D341Med (cell line): ENCODE measurements around the gene NECTIN2.
"Not testable (repeated sequence)": the region's sequence is repeated elsewhere in the genome, so short reads cannot be mapped to it uniquely, and the experiment has no call there.

Experiments used
- DNase-seq: peaks from one replicate; pipeline ENCODE4 v3.0.0; 2012; ENCODE audit warnings: low spot score

NECTIN2 gene

GRCh38 chr19:44817725-44818465, 28.2 kb upstream of the NECTIN2 start:
- no peak for DNase-seq

- DNase-seq, result no peak
These were observed 27.5 kb upstream of the NECTIN2 start for GRCh38 chr19:44818466-44819031.

- no peak for DNase-seq
These were observed 26.8 kb upstream of the NECTIN2 start for GRCh38 chr19:44819246-44819832.

DNA sequence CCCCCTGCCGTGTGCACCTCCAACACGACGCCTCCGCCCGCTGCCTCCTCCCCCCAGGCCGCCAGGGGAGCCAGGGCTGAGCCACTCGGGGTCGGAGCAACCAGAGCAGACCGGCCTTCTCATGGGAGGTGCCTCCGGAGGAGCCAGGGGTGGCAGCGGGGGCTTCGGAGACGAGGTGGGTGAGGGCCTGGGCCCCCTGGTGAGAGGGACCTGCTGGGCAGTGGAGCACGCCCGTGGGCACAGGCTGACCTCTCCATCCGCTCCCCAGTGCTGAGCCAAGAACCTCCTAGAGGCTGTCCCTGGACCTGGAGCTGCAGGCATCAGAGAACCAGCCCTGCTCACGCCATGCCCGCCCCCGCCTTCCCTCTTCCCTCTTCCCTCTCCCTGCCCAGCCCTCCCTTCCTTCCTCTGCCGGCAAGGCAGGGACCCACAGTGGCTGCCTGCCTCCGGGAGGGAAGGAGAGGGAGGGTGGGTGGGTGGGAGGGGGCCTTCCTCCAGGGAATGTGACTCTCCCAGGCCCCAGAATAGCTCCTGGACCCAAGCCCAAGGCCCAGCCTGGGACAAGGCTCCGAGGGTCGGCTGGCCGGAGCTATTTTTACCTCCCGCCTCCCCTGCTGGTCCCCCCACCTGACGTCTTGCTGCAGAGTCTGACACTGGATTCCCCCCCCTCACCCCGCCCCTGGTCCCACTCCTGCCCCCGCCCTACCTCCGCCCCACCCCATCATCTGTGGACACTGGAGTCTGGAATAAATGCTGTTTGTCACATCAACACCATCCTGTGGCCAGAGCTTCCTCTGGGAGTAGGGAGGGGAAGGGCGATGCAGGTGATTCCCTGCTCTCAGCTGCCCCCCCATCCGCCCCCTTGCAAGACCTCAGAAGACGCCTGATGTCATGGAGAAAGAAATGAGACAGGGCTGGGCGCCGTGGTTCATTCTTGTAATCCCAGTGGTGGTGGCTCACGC, 25.2 kb upstream of the NECTIN2 start:
- DNase-seq, result peak; percentile 37

GRCh38 chr19:44822177-44822576, 23.9 kb upstream of the NECTIN2 start:
- peak; percentile 74 for DNase-seq

GRCh38 chr19:44822670-44823372, 23.3 kb upstream of the NECTIN2 start:
- DNase-seq, result no peak

GRCh38 chr19:44823373-44823698, 22.8 kb upstream of the NECTIN2 start:
- no peak for DNase-seq

DNA sequence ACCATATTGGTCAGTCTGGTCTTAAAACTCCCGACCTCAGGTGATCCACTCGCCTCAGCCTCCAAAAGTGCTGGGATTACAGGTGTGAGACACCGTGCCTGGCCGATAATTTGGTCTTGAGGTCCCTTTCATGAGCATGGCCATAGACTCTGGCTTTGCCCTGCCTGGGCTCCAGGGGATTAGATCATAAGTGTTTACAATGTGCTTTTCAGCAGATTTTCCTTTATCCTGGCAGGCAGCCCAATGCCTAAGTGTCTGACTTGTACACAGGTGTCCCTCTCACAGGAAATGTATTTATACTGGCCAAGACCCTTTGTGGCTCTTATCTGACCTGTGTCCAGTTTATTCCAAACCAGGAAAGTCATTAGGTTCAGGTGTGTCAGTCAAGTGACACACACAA, 21.3 kb upstream of the NECTIN2 start:
- peak; percentile 50 for DNase-seq

GRCh38 chr19:44832875-44833274, 13.2 kb upstream of the NECTIN2 start:
- not testable (repeated sequence) for DNase-seq

DNA sequence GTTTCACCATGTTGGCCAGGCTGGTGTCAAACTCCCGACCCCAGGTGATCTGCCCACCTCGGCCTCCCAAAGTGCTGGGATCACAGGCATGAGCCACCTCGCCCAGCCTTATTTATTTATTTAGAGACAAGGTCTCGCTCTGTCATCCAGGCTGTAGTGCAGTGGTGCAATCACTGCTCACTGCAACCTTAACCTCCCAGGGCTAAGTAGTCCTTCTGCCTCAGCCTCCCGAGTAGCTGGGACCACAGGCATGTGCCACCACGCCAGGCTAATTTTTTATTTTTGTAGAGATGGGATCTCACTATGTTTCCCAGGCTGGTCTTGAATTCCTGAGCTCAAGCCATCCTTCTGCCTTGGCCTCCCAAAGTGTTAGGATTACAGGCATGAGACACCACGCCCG, 11.7 kb upstream of the NECTIN2 start:
- DNase-seq, result not testable (repeated sequence)

GRCh38 chr19:44839276-44839675, 6.8 kb upstream of the NECTIN2 start:
- no peak for DNase-seq

GRCh38 chr19:44840811-44841210, 5.3 kb upstream of the NECTIN2 start:
- no peak for DNase-seq

GRCh38 chr19:44841231-44841630, 4.9 kb upstream of the NECTIN2 start:
- DNase-seq, result no peak

DNA sequence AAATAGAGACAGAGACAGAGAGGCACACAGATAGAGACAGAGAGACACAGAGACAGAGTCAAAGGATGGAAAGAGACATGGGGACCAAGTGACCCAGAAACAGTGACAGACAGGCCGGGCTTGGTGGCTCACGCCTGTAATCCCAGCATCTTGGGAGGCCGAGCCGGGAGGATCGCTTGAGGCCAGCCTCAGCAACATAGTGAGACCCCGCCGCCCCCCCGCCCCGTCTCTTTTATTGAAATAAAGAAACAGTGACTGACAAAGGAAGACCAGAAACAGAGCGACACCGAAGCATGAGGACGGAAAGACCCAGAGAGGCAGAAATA, 848 bp upstream of the NECTIN2 start:
- DNase-seq, result no peak

DNA sequence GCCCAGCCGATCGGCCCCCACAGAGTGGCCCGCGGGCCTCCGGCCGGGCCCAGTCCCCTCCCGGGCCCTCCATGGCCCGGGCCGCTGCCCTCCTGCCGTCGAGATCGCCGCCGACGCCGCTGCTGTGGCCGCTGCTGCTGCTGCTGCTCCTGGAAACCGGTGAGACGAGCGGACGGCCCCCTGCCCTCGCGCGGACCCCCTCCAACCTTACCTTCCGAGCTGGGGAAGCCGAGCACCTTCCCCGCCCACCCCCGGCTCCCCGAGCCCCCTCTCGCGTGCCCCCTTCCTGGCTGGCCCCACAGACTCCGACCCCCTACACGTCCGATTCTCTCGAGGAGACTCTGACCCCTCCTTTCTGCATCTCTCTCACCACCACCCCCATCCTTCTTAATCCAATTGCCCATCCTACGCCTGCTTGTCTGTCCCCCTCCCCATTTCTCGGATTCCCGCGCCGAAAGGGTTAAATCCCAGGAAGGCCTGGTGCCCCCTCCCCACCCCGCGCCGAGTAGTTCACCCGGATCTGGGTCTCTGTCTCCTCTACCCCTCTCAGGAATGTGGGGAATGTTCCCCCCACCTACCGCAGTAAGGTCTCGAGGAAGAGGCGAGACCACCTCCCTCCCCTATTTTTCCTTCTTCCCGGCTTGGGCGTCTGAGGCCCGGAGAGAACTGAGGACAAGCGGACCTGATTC, 502 bp downstream of the NECTIN2 start:
- DNase-seq, result peak; percentile 35

DNA sequence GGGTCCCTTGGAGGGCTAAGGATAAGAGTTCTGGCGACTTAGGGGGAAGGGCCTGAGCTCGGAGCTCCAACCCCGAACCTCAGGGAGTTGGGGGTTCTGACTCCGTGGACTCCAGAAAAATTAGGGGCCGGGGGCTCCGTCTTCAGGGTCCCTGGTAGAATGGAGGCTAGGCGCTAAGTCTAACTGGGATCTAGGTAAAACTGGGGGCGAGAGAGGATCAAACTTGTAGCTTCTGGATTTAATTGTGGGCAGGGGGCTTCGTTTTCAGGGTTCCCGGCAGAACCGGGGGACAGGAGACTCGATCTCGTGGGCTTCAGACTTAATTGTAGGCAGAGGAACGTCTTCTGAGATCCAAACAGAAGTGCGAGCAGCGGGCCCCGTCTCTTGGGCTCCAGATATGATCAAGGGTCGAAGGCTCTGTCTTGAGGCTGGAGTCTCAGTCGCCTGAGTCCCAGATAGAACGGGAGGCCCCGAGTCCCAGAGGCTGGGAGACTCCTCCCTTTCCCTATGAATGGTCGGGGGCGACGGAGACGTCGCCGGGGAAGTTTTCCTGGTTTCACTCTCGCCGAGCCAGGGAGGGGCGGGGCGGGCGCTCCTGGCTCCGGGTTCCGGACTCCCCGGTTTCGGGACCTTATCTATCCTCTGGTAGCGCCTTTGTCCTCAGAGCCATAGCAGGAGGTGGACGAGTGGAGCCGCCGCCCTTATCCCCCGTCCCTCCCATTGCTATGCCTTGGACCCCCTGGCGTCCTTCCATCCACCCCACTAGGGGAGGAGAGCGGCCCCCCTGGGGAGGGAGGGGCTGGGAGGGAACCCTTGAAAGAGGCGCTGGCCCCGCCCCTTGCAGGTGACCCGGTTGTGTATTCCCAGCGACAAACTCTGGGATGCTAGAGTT, 1.3 kb downstream of the NECTIN2 start:
- peak; percentile 33 for DNase-seq

- DNase-seq, result no peak
These were observed 2.1 kb downstream of the NECTIN2 start for GRCh38 chr19:44848036-44848811.

- DNase-seq, result no peak
These were observed 2.8 kb downstream of the NECTIN2 start for GRCh38 chr19:44848812-44849447.

GRCh38 chr19:44850641-44851109, 4.6 kb downstream of the NECTIN2 start:
- no peak for DNase-seq
